ENCODE results near the gene SPATA13.

Gene SPATA13

DNA sequence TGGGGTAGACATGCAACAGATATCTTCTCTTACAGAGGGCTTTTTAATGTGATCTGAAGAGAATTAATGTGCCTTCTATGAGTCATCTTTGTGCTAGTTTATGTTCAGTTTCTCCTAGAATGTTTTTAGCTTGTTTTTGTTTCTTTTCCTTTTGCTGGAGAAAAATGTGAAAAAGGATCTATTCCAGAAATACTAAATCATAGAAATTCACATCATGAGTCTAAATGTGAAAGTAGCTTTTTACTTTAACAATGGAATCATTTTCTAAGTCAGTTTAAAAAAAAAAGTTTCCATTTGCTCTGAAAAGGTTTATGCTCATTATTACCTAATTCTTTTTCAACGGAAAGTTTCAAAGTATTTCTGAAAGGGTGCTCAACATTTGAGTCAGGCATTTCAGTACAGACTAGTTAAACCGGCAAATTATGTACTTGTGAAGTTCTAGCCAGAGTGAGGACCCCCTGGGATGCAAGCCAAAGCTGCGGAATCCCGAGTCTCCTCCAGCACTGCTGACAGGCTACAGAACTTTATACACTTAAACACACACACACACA is 72.9 kb downstream of the SPATA13 start:
- Histone ChIP-seq H3K4me1 (ENCODE audit: low read length) (peaks cover 19% of the 10 kb centered on the region), H3K9me3 (ENCODE audit: insufficient read depth, low read length) (no peaks in the 10 kb centered on the region), H3K79me2 (ENCODE audit: low read length) (no peaks in the 10 kb centered on the region), H3K4me3 (ENCODE audit: low read length) (no peak overlapping the region), H3K36me3 (replicated peaks; ENCODE audit: low read depth, low read length) (no peaks in the 10 kb centered on the region), H4K20me1 (ENCODE audit: insufficient read depth, low read length) (no peaks in the 10 kb centered on the region; the same call in 1 of the 2 replicates), H2AFZ (ENCODE audit: low read depth, low read length) (no peak overlapping the region), H3K9ac (ENCODE audit: low read length) (no peak overlapping the region), H3K4me2 (ENCODE audit: low read length) (peak overlapping the region; percentile 58), H3K27ac (ENCODE audit: low read length) (no peak overlapping the region), H3K27me3 (ENCODE audit: low read depth, low read length) (no peaks in the 10 kb centered on the region)
- no peak for TF ChIP-seq CTCF (IDR thresholded peaks at IDR 0.05; ENCODE audit: low read depth, low read length)

- Histone ChIP-seq H3K27ac (ENCODE audit: low read length) (no peak overlapping the region), H3K9ac (ENCODE audit: low read length) (no peak overlapping the region), H3K4me1 (ENCODE audit: low read length) (peaks cover 19% of the 10 kb centered on the region), H2AFZ (ENCODE audit: low read depth, low read length) (no peak overlapping the region), H3K4me3 (ENCODE audit: low read length) (no peak overlapping the region), H3K9me3 (ENCODE audit: insufficient read depth, low read length) (no peaks in the 10 kb centered on the region), H3K27me3 (ENCODE audit: low read depth, low read length) (no peaks in the 10 kb centered on the region), H3K79me2 (ENCODE audit: low read length) (no peaks in the 10 kb centered on the region), H3K36me3 (replicated peaks; ENCODE audit: low read depth, low read length) (no peaks in the 10 kb centered on the region), H3K4me2 (ENCODE audit: low read length) (peak overlapping the region; percentile 58), H4K20me1 (ENCODE audit: insufficient read depth, low read length) (no peaks in the 10 kb centered on the region; the same call in 1 of the 2 replicates)
- TF ChIP-seq CTCF (IDR thresholded peaks at IDR 0.05; ENCODE audit: low read depth, low read length) (no peak), EZH2phosphoT487 (IDR thresholded peaks at IDR 0.05; ENCODE audit: low read depth) (no peak)
Observed at GRCh38 chr13:24234200-24234915, 73.8 kb downstream of the SPATA13 start.

- Histone ChIP-seq H3K27me3 (ENCODE audit: low read depth, low read length) (no peaks in the 10 kb centered on the region), H3K79me2 (ENCODE audit: low read length) (no peaks in the 10 kb centered on the region), H3K4me2 (ENCODE audit: low read length) (no peak overlapping the region), H3K9me3 (ENCODE audit: insufficient read depth, low read length) (no peaks in the 10 kb centered on the region), H3K27ac (ENCODE audit: low read length) (no peak overlapping the region), H2AFZ (ENCODE audit: low read depth, low read length) (no peak overlapping the region), H3K9ac (ENCODE audit: low read length) (no peak overlapping the region), H3K4me1 (ENCODE audit: low read length) (peaks cover 19% of the 10 kb centered on the region), H3K36me3 (replicated peaks; ENCODE audit: low read depth, low read length) (no peaks in the 10 kb centered on the region), H3K4me3 (ENCODE audit: low read length) (no peak overlapping the region), H4K20me1 (ENCODE audit: insufficient read depth, low read length) (no peaks in the 10 kb centered on the region)
- TF ChIP-seq CTCF (IDR thresholded peaks at IDR 0.05; ENCODE audit: low read depth, low read length) = no peak
- TF ChIP-seq EZH2phosphoT487 (IDR thresholded peaks at IDR 0.05; ENCODE audit: low read depth) = no peak
Observed at GRCh38 chr13:24237356-24237755, 76.8 kb downstream of the SPATA13 start.

DNA sequence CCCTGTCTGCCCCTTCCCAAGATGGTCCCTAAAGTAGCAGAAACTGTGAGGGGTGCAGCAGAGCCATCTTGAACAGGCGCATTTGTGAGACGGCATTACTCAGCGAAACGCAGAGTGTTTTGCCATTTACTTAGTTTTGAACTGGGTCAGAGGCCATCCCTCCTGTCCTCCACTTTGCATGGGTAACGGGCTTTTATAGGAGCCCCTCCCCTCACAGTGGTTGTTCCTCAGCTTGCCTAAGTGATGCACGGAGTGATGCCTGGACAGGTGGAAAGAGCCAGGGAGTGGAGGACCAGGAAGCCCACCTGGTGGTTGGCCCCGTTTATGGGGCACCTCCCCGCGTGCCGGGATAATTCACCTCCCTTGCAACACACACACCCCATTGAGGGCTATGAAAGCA is 80.8 kb downstream of the SPATA13 start:
- Histone ChIP-seq H3K4me2 (ENCODE audit: low read length) (no peak overlapping the region), H4K20me1 (ENCODE audit: insufficient read depth, low read length) (no peaks in the 10 kb centered on the region), H3K4me1 (ENCODE audit: low read length) (no peaks in the 10 kb centered on the region), H3K4me3 (ENCODE audit: low read length) (no peak overlapping the region), H3K79me2 (ENCODE audit: low read length) (no peaks in the 10 kb centered on the region), H3K9me3 (ENCODE audit: insufficient read depth, low read length) (no peaks in the 10 kb centered on the region), H3K27me3 (ENCODE audit: low read depth, low read length) (no peaks in the 10 kb centered on the region), H2AFZ (ENCODE audit: low read depth, low read length) (no peak overlapping the region), H3K27ac (ENCODE audit: low read length) (no peak overlapping the region), H3K9ac (ENCODE audit: low read length) (no peak overlapping the region), H3K36me3 (replicated peaks; ENCODE audit: low read depth, low read length) (no peaks in the 10 kb centered on the region)
- TF ChIP-seq EZH2phosphoT487 (IDR thresholded peaks at IDR 0.05; ENCODE audit: low read depth) (no peak), CTCF (IDR thresholded peaks at IDR 0.05; ENCODE audit: low read depth, low read length) (no peak)

All from OCI-LY3 (cell line).